Left ventricle myocardium superior (tissue), 1 donor: Measurements from ENCODE around the gene CRADD. TPM values are rescaled to one million over a fixed set of nuclear protein-coding genes. Genes with fewer than 3 reads are reported as not detected.
"Not testable (repeated sequence)": the region's sequence is repeated elsewhere in the genome, so short reads cannot be mapped to it uniquely, and the experiment has no call there.

Experiments used
- ATAC-seq: fragments of 200-7000 bp; cut with Tn5 transposase; one replicate; pipeline ENCODE4 v1.9.1; 2020; ENCODE audit warnings: mild to moderate bottlenecking, moderate library complexity
- DNase-seq: peaks from one replicate; pipeline ENCODE4 v3.0.0-alpha.2; 2020
- intact Hi-C: fragments of 100-400 bp; cut with micrococcal nuclease; formaldehyde crosslinking; loops from one replicate; pipeline ENCODE4 v1.11.0; 2022
- total RNA-seq: library from RNA; stranded (reverse); fragmentation: NEBNext Ultra II Directional; extraction: Animal tissue kit (Norgen Biotek cat#: 25700); gene quantifications from one replicate; pipeline ENCODE4 v1.2.1, GENCODE V29; 2021
- donor health status: DM: no; HTN: yes; CAD: no; lungs with severe emphysema.

CRADD gene
- total RNA-seq, 1 donor from 2014 or later, result 30.4 TPM

DNA sequence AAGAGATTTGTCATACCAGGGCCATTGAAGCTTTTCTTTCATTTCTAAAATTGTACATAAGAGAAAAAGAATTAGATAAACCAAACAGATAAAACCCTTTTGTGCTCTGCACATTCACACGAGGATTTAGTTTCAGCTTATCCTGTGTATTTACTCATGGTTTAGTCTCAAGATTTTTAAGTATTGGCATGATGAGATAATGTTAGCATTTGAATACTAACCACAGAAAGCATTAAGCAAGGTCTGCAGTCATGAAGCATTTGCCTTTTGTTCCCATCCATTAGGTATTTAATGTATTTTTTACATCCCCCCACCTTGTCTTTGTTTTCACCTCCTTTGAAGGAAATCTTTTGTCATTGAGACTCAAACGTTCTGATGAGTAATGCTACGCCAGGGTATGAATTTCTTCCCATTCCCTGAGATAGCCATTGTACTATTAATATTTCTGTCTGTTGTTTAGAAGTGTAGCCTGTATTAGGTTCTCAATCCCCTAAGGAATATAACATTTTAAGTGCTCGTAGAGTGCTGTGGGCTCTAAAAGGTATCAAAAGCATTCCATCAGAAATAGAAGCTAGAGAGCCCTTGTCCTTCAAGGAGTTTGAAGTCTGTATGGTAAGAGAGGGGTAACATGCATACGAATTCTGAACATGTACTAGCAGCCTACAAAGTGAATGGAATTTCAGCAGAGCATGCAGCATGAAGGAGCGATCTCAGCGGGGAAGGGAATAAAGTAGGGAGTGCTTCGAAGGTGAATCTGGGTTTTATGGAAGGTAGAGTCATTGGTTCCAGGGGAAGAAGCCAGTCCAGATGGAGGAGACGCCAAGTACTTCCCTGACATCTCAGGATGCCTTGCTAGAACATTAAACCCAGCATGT, 22.3 kb downstream of the CRADD start:
- ATAC-seq (peak; percentile 19), DNase-seq (no peak)
- intact Hi-C loops, result no loop called here

DNA sequence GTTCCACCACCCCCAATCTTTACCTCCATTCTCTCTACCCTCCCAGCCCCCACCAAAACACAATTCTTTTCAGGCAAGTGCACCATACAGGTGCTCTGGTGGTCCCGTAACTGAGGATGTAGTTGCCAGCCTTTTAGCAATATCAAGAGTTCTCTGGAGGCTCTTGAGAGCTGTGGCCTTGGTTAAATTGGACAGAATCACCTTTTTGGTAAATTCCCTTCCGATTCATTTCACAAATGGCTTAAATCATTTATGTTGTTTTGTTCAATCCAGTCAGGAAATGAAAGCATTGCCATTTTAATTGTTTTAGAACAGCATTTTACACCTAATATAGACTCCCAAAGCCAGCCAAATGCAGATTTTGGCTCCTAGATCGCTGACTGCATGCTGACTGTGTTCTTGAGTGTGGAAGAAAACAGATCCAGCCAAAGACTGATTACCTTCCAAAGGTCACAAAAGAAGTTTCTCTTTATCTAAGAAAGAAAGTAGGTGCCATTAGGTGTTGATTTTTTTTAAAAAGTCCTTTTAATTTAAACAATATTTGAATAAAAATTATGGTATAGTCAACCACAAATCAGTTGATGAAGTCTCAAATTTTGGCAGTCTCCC, 25.6 kb downstream of the CRADD start:
- DNase-seq (no peak), ATAC-seq (no peak)
- intact Hi-C loops, result no loop called here

DNA sequence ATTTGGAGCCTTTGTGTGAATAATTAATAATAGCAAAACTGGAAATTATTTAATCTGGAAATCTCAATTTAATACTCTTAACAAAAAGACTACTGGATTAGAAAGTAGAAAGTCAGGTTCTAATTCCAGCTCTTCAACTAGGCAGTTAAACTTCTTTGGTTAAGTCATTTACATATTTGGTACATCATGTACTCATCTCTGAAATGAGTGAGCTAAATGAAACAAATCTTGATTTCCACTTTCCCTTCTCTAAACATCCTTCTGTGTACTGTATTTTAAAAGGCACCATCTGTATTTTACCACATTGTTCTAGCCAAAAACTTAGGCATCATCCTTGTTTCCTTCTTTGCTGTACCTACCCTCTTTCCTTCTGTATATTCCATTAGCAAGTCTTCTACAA, 26.9 kb downstream of the CRADD start:
- ATAC-seq, result no peak
- intact Hi-C loops, result no loop called here

DNA sequence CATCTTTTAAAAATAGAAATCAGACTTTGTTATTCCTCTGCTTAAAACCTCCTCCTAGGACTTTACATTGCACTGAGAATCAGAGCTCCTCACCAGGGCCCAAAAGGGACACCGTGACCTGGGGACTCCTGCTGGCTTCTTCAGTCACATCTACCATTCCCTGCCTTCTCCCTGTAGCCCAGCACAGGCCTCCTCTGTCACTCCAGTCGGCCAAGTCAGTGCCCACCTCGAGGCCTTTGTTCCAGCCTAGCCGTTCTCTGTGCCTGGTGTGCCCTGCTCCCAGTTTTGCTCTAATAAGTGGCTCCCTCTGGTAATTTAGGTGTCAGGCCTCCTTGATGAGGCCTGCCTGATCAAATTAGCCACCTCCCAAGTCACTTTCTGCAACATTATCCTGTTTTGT, 27.4 kb downstream of the CRADD start:
- peak; percentile 27 for ATAC-seq
- DNase-seq, result no peak
- intact Hi-C loops, result no loop called here

More for the DNA sequence above, 26.9 kb downstream of the CRADD start:
- DNase-seq, result no peak

DNA sequence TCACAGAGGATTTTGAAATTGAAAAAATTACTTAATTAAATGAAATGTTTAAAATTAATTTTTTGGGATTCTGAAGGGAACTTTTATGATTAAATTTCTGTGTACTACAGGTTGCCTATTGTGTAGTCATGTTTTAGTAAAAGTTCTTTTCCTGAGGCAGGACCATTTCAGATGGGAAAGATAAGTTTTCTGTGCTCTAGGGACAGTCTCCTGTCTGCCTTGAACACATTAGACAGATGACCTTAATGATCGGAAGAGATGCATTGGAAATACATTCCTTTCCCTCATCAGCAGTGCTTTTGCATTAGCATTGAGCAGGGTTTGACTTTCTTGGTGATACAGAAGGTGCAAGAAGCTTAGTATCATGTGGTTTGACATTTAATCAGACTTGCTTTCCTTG, 28.1 kb downstream of the CRADD start:
- DNase-seq (no peak), ATAC-seq (no peak)
- intact Hi-C loops, result no loop called here

DNA sequence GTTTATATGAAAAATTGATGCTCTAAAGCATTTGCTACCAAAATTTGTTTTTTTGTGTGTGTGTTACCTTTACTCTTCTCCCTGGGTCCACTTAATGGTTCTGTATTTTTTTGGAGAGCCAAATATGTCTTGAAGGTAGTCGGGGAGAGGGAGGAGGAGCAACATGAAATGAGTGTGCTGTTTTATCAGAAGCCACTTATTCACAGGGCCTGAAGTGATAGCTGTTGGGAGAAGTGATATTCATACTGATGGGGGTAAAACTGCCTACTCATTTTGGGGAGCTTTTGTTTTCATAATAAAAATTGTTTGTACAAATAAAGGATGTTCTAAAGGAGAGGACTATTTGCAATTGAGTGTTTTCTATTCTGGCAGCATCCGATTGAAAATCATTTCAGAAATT, 29.2 kb downstream of the CRADD start:
- DNase-seq, result no peak
- intact Hi-C loops, result no loop called here
- no peak for ATAC-seq

DNA sequence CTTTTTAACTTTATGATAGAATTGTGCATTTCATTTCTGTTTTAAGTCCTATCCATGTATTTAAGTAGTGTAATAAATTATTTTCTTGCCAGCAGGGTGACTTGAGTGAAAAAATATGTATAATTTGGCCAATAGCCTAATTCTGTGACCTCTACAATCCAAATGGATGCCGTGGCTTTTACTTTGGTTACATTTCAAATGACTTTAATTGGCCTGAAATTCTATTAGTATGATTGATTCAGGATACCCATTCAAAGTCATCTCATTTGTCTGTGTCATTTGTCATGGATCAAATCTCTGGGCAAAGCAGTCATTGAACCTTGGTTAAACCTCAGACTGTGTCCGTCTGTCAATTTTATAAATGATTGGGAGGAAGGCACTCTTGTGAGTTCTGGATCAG, 29.6 kb downstream of the CRADD start:
- DNase-seq (no peak), ATAC-seq (no peak)
- intact Hi-C loops, result no loop called here

DNA sequence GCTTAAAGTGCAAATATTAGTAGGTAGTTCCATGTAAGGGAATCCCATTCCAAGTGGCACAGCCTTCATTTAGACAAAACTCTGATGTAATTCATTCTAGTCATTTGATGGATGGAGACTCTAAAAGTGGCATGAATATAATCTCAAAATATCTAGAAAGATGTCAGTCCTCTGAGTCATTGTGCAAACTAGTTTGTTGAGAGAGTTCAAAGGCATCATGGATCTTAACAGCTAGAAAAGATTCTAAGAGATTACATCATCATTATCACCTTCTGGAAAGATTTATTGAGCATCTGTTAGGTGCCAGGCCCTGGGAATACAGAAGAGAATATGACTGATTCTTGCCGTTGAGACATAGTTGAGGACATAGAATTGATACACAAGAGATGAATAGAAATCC, 30.7 kb downstream of the CRADD start:
- intact Hi-C loops, result no loop called here
- DNase-seq (no peak), ATAC-seq (no peak)

DNA sequence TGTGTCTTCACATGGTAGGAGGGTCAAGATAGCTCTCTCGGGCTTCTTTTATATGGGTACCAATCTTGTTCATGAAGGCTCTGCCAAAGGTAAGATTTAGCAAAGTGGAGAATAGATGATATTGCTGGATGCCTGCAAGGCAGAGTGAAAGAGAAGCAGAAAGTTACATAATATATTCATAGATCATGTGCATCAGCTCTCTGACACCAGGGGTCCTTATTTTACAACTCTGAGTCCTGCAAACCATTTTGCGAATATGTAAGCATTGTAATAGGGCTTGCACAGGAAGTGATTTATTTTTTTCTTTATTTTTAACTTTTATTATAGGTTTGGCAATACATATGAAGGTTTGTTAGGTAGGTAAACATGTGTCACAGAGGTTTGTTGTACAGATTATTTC, 31.8 kb downstream of the CRADD start:
- DNase-seq (no peak), ATAC-seq (no peak)
- intact Hi-C loops, result no loop called here

DNA sequence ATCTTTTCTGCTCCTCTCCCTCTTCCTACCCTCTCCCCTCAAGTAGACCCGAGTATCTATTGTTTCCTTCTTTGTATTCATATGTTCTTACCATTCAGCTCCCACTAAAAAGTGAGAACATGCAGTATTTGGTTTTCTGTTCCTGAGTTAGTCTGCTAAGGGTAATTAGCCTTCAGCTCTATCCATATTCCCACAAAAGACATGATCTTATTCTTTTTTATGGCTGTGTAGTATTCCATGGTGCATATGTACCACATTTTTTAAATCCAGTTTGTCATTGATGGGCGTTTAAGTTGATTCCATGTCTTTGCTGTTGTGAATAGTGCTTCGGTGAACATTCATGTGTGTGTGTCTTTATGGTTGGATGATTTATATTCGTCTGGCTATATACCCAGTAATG, 32.2 kb downstream of the CRADD start:
- ATAC-seq (no peak), DNase-seq (no peak)
- intact Hi-C loops, result no loop called here

DNA sequence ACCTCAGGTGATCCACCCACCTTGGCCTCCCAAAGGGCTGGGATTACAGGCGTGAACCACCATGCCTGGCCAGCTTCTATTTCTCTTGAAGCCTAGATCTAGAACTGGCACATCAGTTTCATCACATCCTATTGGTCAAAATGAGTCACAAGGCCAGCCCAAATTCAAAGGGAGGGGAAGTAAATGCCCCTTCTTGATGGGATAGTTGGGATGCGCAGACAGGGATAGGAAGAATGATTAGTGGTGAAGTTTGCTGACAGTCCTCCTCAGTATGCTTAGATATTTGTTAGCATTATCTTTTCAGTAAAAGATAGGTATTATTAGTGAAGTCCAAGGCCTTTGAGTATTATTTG, 33.4 kb downstream of the CRADD start:
- intact Hi-C loops, result no loop called here
- DNase-seq (no peak), ATAC-seq (no peak)

DNA sequence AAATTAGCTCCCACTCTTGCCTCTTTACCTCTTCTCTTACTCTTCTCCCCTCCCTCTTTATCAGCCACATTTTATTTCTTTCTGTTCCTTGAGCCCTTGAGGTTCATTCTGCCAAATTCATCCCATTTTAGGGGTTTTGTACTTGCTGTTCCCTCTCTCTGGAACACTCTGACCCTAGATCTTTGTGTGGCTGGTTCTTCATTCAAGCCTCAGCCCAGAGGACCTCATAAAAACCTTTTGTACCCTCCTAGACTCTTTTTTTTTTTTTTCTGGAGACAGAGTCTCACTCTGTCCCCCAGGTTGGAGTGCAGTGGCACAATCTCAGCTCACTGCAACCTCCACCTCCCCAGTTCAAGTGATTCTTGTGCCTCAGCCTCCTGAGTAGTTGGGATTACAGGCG, 34.3 kb downstream of the CRADD start:
- DNase-seq, intact Hi-C loops: not testable (repeated sequence)
- peak; percentile 26 for ATAC-seq

DNA sequence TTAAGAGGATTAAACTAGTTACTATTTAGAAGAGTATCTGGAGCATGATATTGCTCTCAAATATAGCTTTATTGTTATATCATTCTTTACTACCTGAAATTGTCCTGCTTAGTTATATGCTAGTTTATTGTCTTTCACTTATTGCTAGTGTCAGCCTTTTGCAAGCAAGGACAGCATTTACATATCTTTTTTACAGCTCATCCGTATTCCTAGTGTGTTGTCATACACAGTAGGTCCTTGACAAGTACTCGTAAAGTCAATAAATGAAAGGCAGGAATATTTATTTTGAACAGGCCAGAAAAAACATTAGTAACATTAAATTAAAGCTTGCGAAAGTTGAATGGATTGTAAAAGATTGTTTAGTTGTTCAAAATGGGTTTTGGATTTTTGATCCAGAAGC, 35.0 kb downstream of the CRADD start:
- no peak for DNase-seq
- ATAC-seq, result no peak
- intact Hi-C loops, result no loop called here

DNA sequence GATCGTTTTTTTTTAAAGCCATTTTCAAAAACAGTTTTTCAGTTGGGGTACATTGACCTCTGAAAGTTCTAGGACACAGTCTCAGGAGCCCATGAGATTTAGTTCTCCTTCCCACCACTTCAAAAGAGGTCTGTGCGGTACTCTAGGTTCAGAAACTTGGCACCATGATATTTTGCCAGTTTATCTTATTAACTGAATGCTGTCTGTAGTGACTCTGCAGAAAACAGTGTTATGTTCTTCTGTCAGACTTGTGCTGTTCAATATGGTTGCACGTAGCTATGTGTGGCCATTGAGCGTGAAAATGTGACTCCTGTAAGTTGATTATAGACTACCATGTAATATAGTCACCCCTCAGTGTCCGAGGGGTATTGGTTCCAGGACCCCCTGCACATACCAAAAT, 35.9 kb downstream of the CRADD start:
- intact Hi-C loops, result no loop called here
- ATAC-seq, result peak; percentile 66
- DNase-seq, result no peak

DNA sequence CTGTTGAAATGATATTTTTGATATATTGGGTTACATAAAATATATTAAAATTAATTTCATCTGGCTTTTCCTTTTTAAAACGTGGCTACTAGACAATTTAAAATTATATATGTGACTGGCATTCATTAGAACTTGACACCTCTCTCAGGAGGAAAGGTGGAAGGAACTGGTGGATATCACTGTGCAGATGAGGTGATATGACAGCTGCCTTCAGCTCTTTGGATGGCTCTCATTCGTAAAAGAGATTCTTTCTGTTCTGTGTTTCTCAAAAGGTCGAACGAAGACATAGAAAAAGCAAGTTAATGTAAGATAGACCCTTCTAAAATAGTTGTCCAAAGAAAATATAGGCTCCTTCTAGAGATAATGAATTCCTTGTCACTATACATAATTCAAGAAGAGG, 36.6 kb downstream of the CRADD start:
- DNase-seq (no peak), ATAC-seq (no peak)
- intact Hi-C loops, result no loop called here

DNA sequence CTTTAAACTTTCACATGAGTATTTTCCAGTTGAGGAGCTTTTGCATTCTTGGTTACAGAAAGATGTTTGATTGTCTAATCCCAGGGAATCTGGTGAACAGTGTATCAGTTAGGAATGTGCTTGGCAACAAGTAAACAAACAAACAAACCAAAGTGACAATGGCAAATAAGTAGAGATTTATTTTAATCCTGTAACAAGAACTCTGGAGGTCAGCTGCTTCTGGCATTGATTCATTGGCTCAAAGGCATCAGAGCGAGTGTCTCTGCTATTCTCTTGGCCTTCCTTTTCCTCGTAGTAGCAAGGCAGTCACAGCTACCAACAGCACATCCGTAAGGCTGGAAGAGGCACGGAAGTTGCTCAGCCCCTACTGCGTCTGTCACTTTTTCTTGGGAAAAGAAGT, 37.2 kb downstream of the CRADD start:
- intact Hi-C loops, result no loop called here
- ATAC-seq (peak; percentile 66), DNase-seq (no peak)

DNA sequence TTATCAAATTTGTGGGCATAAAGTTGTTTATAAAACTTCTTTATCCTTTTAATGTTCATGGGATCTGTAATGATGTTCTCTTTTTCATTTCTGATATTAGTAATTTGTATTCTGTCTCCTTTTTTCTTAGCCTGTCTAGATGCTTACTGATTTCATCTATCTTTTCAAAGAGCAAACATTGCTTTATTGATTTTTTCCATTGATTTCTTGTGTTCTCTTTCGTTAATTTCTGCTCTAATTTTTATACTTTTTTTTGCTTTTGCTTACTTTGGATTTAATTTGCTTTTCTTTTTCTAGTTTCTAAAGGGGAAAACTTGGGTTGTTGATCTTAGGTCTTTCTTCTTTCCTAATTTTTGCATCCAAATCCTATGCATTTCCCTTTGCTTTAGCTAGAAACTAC, 42.5 kb downstream of the CRADD start:
- intact Hi-C loops, result no loop called here
- ATAC-seq (no peak), DNase-seq (no peak)

DNA sequence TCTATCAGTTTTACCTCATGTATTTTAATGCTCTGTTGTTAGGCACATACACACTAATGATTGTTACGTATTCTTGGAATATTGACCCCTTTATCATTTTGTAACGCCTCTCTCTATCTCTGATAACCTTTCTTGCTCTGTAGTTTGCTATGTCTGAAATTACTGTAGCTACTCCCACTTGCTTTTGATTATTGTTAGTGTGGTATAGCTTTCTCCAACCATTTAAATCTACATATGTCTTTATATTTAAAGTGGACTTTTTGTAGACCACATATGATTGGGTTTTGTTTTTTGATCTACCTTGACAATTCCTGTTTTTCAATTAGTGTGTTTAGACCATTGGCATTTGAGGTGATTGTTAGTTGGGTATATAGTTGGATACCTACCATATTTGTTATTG, 43.4 kb downstream of the CRADD start:
- ATAC-seq (no peak), DNase-seq (no peak)
- intact Hi-C loops, result no loop called here

DNA sequence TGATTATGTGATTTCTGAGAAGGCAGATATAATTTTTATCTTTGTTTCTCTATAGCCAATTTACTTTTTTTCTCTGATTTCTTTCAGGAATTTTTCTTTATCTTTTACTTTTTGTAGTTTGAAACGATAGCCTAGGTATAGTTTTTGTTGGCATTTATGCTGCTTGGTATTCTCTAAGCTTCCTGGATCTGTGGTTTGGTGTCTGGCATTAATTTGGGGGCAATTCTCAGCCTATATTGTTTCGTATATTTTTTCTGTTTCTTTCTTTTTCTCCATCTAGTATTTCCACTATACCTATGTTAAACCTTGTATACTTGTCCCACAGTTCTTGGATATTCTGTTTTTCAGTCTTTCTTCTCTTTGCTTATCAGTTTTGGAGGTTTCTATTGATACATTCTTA, 45.0 kb downstream of the CRADD start:
- intact Hi-C loops, result no loop called here
- ATAC-seq (no peak), DNase-seq (no peak)

DNA sequence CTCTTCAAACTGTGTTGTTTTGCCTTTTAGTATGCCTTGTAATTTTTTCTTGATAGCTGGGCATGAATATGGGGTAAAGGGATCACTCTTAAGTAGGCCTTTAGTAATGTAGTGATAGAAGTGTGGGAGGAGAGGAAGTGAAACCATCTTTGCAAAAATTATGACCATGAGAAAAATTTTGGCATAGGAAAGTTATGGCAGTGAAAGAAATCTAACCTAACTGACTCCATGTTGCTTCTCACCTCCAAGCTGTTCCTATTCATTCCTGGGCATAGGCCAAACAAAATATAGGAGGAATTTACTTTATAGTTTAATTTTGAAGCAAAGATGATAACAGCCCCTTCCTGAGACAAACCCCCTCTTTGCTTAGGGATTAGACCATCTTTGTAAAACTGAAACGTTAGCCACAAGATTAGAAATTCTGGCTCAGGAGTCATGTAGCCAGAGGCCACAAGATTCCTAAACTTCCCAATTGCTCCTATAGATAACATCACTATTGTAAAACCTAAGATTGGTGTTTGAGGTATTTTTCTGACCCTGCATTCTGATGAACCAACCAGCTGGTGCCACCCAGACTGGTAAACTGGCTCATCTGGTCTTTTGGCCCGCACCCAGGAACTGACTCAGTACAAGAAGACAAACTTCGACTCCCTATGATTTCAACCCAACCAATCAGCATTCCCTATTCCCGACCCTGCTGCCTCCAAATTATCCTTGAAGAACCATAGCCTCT, 45.8 kb downstream of the CRADD start:
- no peak for DNase-seq
- intact Hi-C loops, result no loop called here
- ATAC-seq, result no peak

DNA sequence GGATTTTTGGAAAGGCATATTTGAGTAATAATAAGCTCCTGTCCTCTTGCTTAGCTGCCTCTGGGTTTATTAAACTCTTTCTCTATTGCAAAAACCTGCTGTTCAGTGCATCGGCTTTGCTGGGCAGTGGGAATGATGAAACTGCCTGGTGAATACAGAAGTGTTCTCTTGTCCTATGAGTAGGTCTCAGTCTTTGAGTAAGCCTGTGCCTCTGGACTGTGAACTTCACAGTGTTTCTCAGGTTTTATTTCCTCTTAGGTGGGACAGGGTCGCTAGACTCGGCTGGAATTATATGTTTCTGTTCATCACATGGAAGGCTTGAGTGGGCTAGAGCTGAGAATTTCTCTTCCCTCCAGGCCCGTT, 46.4 kb downstream of the CRADD start:
- no peak for ATAC-seq
- DNase-seq, result no peak
- intact Hi-C loops, result no loop called here
